ENCODE results near the gene PEX3.

PEX3 gene

GRCh38 chr6:143540192-143540591 is 89.6 kb downstream of the PEX3 start:
- no peak for DNase-seq
